Lower lobe of right lung (tissue), 2 donors: Measurements from ENCODE around the gene TNFAIP1. TPM values are rescaled to one million over a fixed set of nuclear protein-coding genes. Genes with fewer than 3 reads are reported as not detected.

ENCODE experiments used
- ATAC-seq, 2 donors: fragments of 200-7000 bp; cut with Tn5 transposase; one replicate each; pipeline ENCODE4 v1.9.1; 2020 to 2022; ENCODE audit warnings: mild to moderate bottlenecking in 2 of 2, moderate library complexity in 2 of 2
- DNase-seq: peaks from one replicate; pipeline ENCODE4 v3.0.0-alpha.2; 2020
- H3K27ac ChIP-seq: fragments of 200-600 bp; one replicate; pipeline ENCODE4 v1.8.0; 2022
- H3K27me3 ChIP-seq: fragments of 200-600 bp; one replicate; pipeline ENCODE4 v1.8.0; 2022; ENCODE audit warnings: low read depth
- H3K36me3 ChIP-seq: fragments of 200-600 bp; one replicate; pipeline ENCODE4 v1.8.0; 2022; ENCODE audit warnings: mild to moderate bottlenecking
- H3K4me1 ChIP-seq: fragments of 200-600 bp; one replicate; pipeline ENCODE4 v1.8.0; 2022
- H3K4me3 ChIP-seq: fragments of 200-600 bp; one replicate; pipeline ENCODE4 v1.8.0; 2022; ENCODE audit warnings: mild to moderate bottlenecking
- H3K9me3 ChIP-seq: fragments of 200-600 bp; one replicate; pipeline ENCODE4 v1.8.0; 2022
- CTCF ChIP-seq: fragments of 200-600 bp; IDR thresholded peaks from one replicate; pipeline ENCODE4 v1.8.0; 2022; ENCODE audit warnings: antibody characterized with exemption, mild to moderate bottlenecking
- intact Hi-C: fragments of 100-400 bp; cut with DNase I; formaldehyde crosslinking; loops from one replicate; pipeline ENCODE4 v1.11.0; 2022
- total RNA-seq: library from RNA; stranded (reverse); fragmentation: NEBNext Ultra II Directional; extraction: Animal tissue kit (Norgen Biotek cat#: 25700); gene quantifications from one replicate; pipeline ENCODE4 v1.2.1, GENCODE V29; 2021
- donor health status: DM: no; HTN: yes; CAD: no; lungs with severe emphysema.

Gene TNFAIP1
- total RNA-seq, 1 donor from 2014 or later = 56.1 TPM

GRCh38 chr17:28327031-28327607 lies 8.4 kb upstream of the TNFAIP1 start:
- Histone ChIP-seq H3K9me3 (no peaks in the 10 kb centered on the region), H3K27me3 (no peaks in the 10 kb centered on the region), H3K4me3 (no peak overlapping the region), H3K27ac (no peak overlapping the region), H3K4me1 (peaks cover 9% of the 10 kb centered on the region), H3K36me3 (peaks cover 48% of the 10 kb centered on the region)
- no peak for TF ChIP-seq CTCF
- ATAC-seq (no peak), DNase-seq (no peak)
- intact Hi-C loops = no loop called here

DNA sequence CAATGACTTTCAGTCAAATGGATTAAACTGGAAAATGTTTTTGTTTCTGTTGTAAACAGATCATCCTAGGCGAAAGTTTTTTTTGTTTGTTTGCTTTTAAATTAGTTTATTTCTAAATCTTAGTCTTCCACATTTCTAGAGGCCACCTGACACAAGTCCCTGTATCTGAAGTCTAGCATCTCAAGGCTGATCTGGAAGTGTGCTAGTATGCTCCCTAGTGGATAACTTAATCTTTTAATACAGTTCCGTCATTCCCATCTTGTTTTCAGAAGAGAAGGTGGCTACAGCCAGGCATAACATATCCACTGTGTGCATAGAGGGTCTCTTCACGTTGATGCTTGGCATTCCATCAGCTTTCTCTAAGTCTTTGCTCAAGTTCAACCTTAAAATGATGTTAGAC lies 7.9 kb upstream of the TNFAIP1 start:
- no peak overlapping the region for H3K27ac ChIP-seq
- DNase-seq (no peak), ATAC-seq (no peak)
- peaks cover 9% of the 10 kb centered on the region for H3K4me1 ChIP-seq
- H3K4me3 ChIP-seq = no peak overlapping the region
- intact Hi-C loops = no loop called here
- H3K9me3 ChIP-seq = no peaks in the 10 kb centered on the region
- no peak for TF ChIP-seq CTCF
- H3K36me3 ChIP-seq = peaks cover 50% of the 10 kb centered on the region
- H3K27me3 ChIP-seq = no peaks in the 10 kb centered on the region

DNA sequence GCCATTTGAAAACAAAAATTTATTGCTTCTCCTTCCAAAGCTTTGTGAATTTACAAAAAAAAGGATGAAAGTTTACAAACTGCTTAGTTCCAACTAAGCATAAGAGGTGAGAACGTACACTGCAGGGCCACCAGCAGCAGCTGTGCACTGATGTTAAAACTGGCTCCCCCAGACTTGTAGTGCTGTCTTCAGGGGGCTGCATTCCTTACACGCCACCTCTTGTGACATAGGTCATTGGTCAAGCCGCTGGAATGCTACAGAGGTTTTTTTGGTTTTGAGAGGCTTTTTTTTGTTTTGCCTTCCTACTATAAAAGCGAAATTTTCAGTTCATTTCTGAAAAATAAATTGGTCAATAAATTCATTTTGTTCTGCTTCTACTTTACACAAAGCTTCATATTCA lies 7.2 kb upstream of the TNFAIP1 start:
- Histone ChIP-seq H3K4me3 (no peak overlapping the region), H3K27me3 (no peaks in the 10 kb centered on the region), H3K4me1 (peaks cover 12% of the 10 kb centered on the region), H3K36me3 (peaks cover 50% of the 10 kb centered on the region), H3K9me3 (no peaks in the 10 kb centered on the region), H3K27ac (no peak overlapping the region)
- TF ChIP-seq CTCF = no peak
- intact Hi-C loops = no loop called here
- ATAC-seq = no peak
- DNase-seq = no peak

DNA sequence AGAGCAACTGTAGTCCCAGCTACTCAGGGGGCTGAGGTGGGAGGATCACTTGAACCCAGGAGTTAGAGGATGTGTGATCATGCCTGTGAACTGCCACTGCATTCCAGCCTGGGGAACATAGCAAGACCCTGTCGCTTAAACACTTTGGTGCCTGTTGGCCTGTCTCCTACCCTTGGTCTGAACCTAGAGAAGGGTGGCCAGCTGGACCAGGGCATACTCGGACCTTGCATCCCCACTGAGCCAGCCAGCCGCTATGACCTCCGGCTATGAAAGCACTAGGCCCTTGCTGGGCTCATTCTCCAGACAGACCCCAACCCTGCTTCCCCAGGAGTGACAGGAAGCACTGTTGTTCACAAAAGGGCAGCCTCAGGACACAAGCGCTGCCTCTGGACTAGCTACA lies 4.9 kb upstream of the TNFAIP1 start:
- Histone ChIP-seq H3K4me1 (peaks cover 20% of the 10 kb centered on the region), H3K27ac (no peak overlapping the region), H3K9me3 (no peaks in the 10 kb centered on the region), H3K4me3 (no peak overlapping the region), H3K27me3 (no peaks in the 10 kb centered on the region), H3K36me3 (peaks cover 50% of the 10 kb centered on the region)
- DNase-seq = no peak
- no peak for ATAC-seq
- intact Hi-C loops = no loop called here
- no peak for TF ChIP-seq CTCF

GRCh38 chr17:28331891-28332420 lies 3.6 kb upstream of the TNFAIP1 start:
- intact Hi-C loops = no loop called here
- no peak for DNase-seq
- no peak overlapping the region for H3K27ac ChIP-seq
- peaks cover 50% of the 10 kb centered on the region for H3K36me3 ChIP-seq
- H3K27me3 ChIP-seq = no peaks in the 10 kb centered on the region
- H3K4me3 ChIP-seq = no peak overlapping the region
- ATAC-seq = no peak
- TF ChIP-seq CTCF = no peak
- no peaks in the 10 kb centered on the region for H3K9me3 ChIP-seq
- peaks cover 29% of the 10 kb centered on the region for H3K4me1 ChIP-seq
